Dedifferentiated amniotic fluid mesenchymal stem cell (primary cell): ENCODE measurements around the gene TIGD1.
A peak's percentile ranks its signal among the peaks of the same experiment; 100 is the strongest.
"Not testable (repeated sequence)": the region's sequence is repeated elsewhere in the genome, so short reads cannot be mapped to it uniquely, and the experiment has no call there.

Experiments
- DNase-seq: peaks from one replicate; pipeline ENCODE4 v3.0.0-alpha.2; 2016; ENCODE audit errors: extremely low spot score

TIGD1 gene

DNA sequence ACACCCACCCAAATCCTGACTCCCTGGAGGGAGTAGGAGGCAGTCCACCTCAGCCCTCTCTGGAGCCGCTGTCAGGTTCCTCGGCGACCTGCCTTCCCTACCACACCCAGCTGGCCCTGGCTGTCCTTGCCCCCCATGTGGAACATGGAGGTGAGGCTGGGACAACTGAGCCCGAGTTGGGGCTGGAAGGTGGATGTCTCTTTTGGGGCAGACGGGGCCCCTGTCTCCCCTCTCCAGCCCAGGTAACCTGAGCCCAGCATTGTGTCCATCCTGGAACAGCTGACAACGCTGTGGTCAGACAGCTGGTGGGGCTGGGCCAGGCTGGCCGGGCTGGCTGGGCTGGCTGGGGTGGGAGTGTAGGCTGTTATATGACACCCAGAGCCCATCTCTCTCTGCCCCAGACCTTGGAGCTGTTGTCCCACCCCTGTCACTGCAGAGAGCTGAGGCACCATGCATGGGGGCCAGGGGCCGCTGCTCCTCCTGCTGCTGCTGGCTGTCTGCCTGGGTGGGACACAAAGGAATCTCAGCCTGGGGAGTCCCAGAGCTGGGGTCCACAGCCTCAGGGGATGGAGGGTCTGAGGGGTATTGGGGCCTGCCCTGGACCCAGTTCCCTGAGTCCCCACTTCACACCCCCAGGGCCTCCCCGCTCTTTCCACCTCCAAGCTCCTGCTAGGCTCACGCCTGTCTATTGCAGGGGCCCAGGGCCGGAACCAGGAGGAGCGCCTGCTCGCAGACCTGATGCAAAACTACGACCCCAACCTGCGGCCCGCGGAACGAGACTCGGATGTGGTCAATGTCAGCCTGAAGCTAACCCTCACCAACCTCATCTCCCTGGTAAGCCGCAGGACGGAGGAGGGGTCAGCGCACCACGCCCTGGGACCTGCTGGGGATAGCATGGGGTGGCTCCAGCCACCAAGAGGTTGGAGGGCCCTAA is 10.8 kb downstream of the TIGD1 start, which contains the start of gene CHRNG:
CHRNG (plus strand) TSS at position 395 of the 934 bp plus-strand sequence; CDS start at position 451, 56 bp downstream.
- no peak for DNase-seq

- no peak for DNase-seq
These were observed 11.7 kb downstream of the TIGD1 start for GRCh38 chr2:232538671-232539070.

DNA sequence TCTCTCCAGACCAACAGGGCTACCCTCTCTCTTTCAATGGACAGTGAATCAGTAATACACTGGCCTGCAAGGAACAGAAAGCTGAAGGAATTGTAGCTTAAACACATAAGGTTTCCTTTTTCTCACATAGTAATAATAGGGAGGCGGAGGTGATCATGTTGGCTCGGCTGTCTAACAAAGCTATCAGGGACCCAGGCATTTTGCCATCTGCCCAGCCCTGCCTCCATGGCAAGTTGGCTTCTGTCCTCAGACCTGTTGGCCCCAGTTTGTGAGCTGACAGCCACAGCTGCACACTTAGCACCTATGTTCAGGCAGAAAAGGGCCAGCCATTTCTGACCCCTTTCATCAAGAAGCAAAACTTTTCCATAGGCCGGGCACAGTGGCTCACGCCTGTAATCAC is 12.9 kb downstream of the TIGD1 start:
- DNase-seq: no peak

GRCh38 chr2:232537079-232537478 is 13.3 kb downstream of the TIGD1 start:
- DNase-seq: no peak

DNA sequence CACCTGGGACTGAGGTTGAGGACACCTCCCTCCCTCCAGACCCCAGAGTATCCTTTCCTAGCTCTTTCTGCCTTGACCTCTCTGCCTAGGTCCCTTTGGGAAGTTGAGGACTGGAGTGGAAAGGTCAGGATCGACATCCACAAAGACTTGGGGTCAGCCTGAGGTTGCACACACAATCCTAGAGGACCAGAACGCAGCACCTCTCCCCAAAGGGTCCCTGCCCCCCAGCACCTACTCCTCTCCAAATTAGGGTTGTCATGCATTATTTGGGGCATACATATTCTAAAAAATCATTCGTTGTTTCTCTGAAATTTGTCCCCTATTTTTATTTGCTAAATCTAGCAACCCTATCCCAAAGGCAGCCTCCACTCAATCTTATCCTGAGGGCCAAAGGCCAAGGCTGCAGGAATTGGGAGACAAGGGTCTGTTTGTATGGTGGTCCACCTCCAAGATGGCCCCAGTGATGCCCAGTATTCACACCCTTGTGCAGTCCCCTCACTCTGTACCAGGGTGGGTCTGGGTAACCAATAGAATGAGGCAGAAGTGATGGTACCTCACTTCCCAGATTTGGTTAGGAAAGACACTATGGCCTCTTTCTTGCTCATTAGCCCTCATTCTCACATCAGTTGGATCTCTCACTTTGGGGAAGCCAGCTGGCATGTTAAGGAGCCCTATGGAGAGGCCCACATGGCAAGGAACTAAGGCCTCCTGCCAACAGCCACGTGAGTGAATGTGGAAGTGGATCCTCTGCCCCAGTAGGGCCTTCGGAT is 14.4 kb downstream of the TIGD1 start:
- DNase-seq: no peak

DNA sequence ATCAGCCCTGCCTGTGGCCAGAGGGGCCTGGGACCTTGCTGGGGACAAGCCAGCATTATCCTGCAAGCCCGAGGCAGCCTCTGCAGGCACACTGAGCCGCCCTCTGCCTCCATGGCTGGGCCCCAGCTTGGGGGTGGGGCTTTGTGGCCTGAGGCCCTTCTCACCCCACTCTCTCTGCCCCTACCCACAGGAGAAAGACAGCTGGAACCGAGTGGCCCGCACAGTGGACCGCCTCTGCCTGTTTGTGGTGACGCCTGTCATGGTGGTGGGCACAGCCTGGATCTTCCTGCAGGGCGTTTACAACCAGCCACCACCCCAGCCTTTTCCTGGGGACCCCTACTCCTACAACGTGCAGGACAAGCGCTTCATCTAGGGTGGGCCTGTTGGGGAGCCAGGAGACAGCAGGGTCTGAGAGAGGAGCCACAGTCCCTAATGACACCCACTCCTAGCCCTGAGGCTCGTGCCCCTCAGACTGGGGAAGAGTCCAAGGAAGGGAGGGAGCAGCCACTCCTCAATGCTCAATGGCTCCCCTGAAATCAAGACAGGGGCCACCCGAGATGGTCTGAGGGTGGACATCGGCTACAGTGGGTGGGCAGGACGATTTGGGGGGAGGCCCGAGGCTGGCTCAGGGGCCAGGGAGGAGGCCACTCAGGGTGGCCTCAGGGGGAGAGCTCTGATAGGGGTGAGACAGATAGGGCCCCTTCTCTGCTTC is 15.3 kb downstream of the TIGD1 start:
- DNase-seq: no peak

GRCh38 chr2:232533944-232534710 is 16.2 kb downstream of the TIGD1 start:
- no peak for DNase-seq

DNA sequence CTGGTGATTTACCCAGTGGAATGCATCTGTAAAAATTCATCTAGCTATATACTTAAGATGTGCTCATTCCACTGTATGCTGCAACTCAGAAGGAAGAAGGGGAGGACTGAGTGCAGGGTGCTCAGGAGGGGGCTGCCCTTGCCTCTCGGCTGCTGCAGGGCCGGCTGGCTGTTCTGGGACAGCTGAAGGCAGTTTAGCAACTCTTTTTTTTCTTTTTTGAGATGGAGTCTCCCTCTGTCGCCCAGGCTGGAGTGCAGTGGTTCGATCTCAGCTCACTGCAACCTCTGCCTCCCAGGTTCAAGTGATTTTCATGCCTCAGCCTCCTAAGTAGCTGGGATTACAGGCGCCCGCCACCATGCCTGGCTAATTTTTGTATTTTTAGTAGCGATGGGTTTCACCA is 17.5 kb downstream of the TIGD1 start:
- DNase-seq: not testable (repeated sequence)

GRCh38 chr2:232532419-232532818 is 17.9 kb downstream of the TIGD1 start:
- DNase-seq: no peak

DNA sequence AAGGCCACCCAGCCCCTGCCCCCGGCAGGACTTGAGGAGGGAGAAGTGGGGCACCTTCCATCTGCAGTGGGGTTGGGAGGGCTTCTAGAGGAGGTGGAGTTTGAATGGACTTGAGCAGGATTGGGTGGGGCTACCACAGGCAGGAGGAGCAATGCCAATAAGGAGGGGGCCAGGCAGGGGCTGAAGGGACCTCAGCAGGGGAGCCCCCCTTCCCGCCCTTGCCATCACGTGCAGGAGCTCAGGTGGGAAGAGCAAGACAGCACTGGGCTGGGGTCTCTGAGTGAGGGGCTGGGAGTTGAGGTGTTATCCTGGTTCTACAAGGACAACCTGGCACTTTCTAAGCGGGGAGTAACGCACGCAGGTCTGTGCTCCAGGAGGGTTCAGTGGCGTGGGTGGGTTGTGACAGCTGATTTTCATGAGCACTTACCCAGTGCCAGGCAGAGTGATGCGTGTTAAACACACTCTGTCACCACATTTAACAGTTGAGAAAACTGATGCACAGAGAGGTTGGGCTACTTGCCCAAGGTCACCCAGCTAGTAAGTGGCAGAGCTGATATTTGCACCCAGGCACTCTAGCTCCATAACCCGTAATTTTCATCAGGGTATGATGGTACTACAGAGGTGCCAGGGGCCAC is 19.6 kb downstream of the TIGD1 start:
- DNase-seq: no peak

DNA sequence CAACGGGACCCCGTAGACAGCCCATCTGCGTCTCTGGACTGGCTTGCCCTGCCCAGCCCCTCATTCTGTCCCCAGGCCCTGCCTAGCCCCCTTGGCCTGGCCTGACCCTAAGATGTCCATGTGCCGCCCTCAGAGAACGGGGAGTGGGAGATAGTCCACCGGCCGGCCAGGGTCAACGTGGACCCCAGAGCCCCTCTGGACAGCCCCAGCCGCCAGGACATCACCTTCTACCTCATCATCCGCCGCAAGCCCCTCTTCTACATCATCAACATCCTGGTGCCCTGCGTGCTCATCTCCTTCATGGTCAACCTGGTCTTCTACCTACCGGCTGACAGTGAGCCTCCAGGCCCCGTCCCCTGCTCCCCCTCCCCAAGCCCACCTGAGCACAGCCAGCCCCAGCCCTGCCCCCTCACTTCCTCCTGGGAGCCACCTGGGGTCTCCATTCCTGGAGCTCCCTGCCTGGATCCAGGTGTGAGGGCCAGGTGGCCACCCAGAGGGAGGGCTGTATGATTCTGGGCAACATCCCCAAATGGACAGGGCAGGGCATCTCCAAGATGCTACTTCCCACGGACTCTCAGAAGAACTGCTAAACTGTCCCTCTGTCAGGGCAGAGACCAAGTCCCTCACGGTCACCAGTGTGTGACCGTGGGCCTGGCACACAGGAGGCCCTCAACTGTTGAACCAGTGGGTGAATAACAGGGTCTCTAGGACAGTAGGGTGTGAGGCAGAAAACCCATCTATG is 20.4 kb downstream of the TIGD1 start:
- no peak for DNase-seq

DNA sequence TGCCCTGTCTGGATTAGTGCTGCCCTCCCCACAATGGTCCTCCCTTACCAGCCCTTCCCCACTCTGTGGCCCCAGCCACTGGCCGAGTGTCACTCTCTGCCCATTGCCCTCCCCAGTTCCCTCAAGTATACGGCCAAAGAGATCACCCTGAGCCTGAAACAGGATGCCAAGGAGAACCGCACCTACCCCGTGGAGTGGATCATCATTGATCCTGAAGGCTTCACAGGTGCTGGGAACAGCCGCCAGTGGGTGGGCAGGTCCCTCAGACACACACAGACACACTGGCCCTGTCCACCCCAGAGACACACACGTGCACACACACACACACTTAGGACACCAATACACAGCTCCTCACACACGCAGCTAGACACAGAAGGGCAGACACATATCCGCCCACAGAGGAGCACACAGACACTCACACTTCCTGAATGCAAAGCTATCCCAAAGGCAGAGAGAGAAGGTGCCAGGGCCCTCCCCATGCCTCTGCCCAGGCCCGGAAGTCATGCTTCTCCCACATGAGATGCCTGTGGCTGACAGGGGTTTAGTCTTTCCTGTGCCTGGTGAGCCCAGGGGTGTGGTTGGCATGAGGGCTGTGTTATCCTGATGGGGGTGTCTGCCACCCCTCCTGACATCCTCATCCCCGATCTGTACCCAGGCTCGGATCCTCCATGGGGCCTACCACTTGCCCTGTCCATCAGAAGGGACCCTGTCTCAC is 21.5 kb downstream of the TIGD1 start:
- DNase-seq: peak; percentile 15

DNA sequence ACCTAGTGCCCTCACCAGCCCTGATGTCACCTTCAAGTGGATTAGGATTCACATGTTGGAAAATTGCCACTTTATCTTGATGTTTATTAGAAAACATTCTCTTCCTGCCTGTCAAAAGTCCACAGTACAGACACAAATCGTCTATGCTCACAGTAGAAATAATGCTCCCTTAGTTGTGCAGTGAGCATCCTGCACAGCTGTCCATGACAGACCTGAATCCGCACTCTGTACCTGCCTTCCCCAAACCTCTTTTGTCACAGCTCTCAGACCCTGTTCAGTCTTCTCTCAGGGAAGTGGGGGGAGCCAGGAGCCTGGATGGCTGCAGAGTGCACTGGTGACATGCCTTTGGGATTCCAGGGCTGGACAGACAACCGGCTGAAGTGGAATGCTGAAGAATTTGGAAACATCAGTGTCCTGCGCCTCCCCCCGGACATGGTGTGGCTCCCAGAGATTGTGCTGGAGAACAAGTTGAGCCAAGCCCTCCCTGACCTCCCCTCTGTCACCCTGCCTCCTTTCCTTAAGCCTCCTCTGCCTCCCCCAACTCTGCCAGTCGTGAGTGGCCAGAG is 22.4 kb downstream of the TIGD1 start:
- DNase-seq: no peak

DNA sequence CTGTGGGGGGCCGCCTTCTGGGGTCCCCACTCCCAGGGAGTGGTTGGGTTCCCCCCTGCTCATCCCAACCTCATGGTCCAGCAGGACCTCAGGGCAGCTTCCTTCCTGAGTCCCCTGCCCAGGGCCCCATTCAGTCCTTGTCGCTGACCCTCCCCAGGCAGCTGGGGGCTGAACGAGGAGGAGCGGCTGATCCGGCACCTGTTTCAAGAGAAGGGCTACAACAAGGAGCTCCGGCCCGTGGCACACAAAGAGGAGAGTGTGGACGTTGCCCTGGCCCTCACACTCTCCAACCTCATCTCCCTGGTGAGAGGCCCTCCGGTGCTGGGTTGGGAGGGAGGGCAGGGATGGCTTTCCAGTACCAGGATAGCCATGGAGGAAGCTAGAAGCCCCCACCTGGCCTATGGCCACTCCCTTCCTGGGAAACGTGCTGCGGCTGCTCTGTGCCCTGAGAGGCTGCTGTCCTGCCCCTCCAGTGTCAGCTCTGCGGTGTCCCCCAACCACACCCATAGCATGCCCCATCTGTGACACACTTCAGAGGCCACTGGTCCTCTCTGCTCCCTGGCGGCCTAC is 23.9 kb downstream of the TIGD1 start:
- DNase-seq: no peak

GRCh38 chr2:232525791-232526371 is 24.5 kb downstream of the TIGD1 start, which contains the start of gene CHRND:
CHRND (plus strand) TSS chr2:232526160; CDS start chr2:232526216, 56 bp downstream.
- no peak for DNase-seq

- no peak for DNase-seq
These were observed 25.2 kb downstream of the TIGD1 start for GRCh38 chr2:232525199-232525598.

- DNase-seq: no peak
These were observed 25.6 kb downstream of the TIGD1 start for GRCh38 chr2:232524771-232525170.
